HepG2 (cell line): Measurements from ENCODE around the gene RNF135. TPM values are rescaled to one million over a fixed set of nuclear protein-coding genes. Genes with fewer than 3 reads are reported as not detected.

ENCODE experiments used
- EEA1 ChIP-seq: sonication (generic); formaldehyde crosslinking; IDR thresholded peaks from 2 replicates; pipeline ENCODE4 v1.5.1; 2020; ENCODE audit warnings: mild to moderate bottlenecking, missing genetic modification reagents, borderline replicate concordance
- GFI1 ChIP-seq: sonication (generic); formaldehyde crosslinking; IDR thresholded peaks from 2 replicates; pipeline ENCODE4 v1.5.0; 2020; ENCODE audit warnings: missing genetic modification reagents, mild to moderate bottlenecking, borderline replicate concordance
- KIAA2018 ChIP-seq: sonication (generic); formaldehyde crosslinking; IDR thresholded peaks from 2 replicates; pipeline ENCODE4 v1.5.0; 2020; ENCODE audit warnings: mild to moderate bottlenecking, missing genetic modification reagents, borderline replicate concordance
- NFYB ChIP-seq: sonication (generic); formaldehyde crosslinking; IDR thresholded peaks from 2 replicates; pipeline ENCODE4 v1.4.0; 2020; ENCODE audit warnings: missing genetic modification reagents
- THAP7 ChIP-seq: sonication (generic); formaldehyde crosslinking; IDR thresholded peaks from 2 replicates; pipeline ENCODE4 v1.8.1; 2023; ENCODE audit warnings: mild to moderate bottlenecking, missing genetic modification reagents
- ZMYM3 ChIP-seq: sonication (generic); formaldehyde crosslinking; IDR thresholded peaks from 2 replicates; pipeline ENCODE4 v1.5.1; 2020; ENCODE audit warnings: mild to moderate bottlenecking, missing genetic modification reagents
- ZNF207 ChIP-seq: fragments of 450-650 bp; IDR thresholded peaks from 2 replicates; pipeline ENCODE4 v1.6.1; 2016; ENCODE audit warnings: antibody characterized with exemption, borderline replicate concordance
- polyA plus RNA-seq, 8 experiments: library from polyadenylated mRNA; depleted of rRNA in 3 of 8; stranded (reverse) in 7 of 8; unstranded in 1 of 8; fragments of >200 nt; fragmentation: Illumina TruSeq in 4 of 8; extraction: Trizol in 4 of 8; gene quantifications; 2 replicates each; pipeline versions ENCODE4 v1.2.1 to v1.2.3, GENCODE V29; 2011 to 2016; ENCODE audit warnings: low read depth in 4 of 8, missing spikeins in 1 of 8, mixed read lengths in 1 of 8; ENCODE audit not compliant: insufficient read depth in 1 of 8
- total RNA-seq, 5 experiments: library from RNA; depleted of rRNA; stranded (reverse); fragments of >200 nt; fragmentation: Illumina TruSeq; extraction: Trizol; gene quantifications; 2 replicates each; pipeline ENCODE4 v1.2.3, GENCODE V29; 2016; ENCODE audit warnings: low read depth in 1 of 5
- TF ChIP-seq, protein P1 (sequence below): sonication (generic); formaldehyde crosslinking; IDR thresholded peaks from 2 replicates; pipeline ENCODE4 v1.4.0; 2020; ENCODE audit warnings: mild to moderate bottlenecking, low read depth, missing genetic modification reagents
- TF ChIP-seq, protein P2 (sequence below): sonication (generic); formaldehyde crosslinking; IDR thresholded peaks from 2 replicates; pipeline ENCODE4 v1.4.0; 2020; ENCODE audit warnings: missing genetic modification reagents
- TF ChIP-seq, protein P3 (sequence below): sonication (generic); formaldehyde crosslinking; conservative IDR thresholded peaks from 2 replicates; pipeline ENCODE4 v1.4.0; 2020; ENCODE audit warnings: missing genetic modification reagents
- TF ChIP-seq, protein P4 (sequence below): sonication (generic); formaldehyde crosslinking; IDR thresholded peaks from 2 replicates; pipeline ENCODE4 v1.4.0; 2020; ENCODE audit warnings: missing genetic modification reagents

Gene RNF135
- total and polyA plus RNA-seq, 2 of the 13 experiments (the other 11 are each of a cell fraction or from before 2014, with no cell fraction given) = not detected

GRCh38 chr17:30950669-30951399 lies 20.0 kb upstream of the RNF135 start (continued):
- TF ChIP-seq KIAA2018 (CRISPR knock-in tag) (no peak), ZNF207 (no peak), NFYB (CRISPR knock-in tag) (no peak), ZMYM3 (CRISPR knock-in tag) (no peak), GFI1 (CRISPR knock-in tag) (peak; percentile 43; the same call in 1 of the 2 replicates), EEA1 (no peak), THAP7 (CRISPR knock-in tag) (no peak)
- TF ChIP-seq, protein P1, sequence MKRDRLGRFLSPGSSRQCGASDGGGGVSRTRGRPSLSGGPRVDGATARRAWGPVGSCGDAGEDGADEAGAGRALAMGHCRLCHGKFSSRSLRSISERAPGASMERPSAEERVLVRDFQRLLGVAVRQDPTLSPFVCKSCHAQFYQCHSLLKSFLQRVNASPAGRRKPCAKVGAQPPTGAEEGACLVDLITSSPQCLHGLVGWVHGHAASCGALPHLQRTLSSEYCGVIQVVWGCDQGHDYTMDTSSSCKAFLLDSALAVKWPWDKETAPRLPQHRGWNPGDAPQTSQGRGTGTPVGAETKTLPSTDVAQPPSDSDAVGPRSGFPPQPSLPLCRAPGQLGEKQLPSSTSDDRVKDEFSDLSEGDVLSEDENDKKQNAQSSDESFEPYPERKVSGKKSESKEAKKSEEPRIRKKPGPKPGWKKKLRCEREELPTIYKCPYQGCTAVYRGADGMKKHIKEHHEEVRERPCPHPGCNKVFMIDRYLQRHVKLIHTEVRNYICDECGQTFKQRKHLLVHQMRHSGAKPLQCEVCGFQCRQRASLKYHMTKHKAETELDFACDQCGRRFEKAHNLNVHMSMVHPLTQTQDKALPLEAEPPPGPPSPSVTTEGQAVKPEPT (CRISPR knock-in tag) = no peak
- TF ChIP-seq, protein P2, sequence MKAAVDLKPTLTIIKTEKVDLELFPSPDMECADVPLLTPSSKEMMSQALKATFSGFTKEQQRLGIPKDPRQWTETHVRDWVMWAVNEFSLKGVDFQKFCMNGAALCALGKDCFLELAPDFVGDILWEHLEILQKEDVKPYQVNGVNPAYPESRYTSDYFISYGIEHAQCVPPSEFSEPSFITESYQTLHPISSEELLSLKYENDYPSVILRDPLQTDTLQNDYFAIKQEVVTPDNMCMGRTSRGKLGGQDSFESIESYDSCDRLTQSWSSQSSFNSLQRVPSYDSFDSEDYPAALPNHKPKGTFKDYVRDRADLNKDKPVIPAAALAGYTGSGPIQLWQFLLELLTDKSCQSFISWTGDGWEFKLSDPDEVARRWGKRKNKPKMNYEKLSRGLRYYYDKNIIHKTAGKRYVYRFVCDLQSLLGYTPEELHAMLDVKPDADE (CRISPR knock-in tag) = no peak
- TF ChIP-seq, protein P3, sequence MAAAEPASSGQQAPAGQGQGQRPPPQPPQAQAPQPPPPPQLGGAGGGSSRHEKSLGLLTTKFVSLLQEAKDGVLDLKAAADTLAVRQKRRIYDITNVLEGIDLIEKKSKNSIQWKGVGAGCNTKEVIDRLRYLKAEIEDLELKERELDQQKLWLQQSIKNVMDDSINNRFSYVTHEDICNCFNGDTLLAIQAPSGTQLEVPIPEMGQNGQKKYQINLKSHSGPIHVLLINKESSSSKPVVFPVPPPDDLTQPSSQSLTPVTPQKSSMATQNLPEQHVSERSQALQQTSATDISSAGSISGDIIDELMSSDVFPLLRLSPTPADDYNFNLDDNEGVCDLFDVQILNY (CRISPR knock-in tag) = no peak
- TF ChIP-seq, protein P4, sequence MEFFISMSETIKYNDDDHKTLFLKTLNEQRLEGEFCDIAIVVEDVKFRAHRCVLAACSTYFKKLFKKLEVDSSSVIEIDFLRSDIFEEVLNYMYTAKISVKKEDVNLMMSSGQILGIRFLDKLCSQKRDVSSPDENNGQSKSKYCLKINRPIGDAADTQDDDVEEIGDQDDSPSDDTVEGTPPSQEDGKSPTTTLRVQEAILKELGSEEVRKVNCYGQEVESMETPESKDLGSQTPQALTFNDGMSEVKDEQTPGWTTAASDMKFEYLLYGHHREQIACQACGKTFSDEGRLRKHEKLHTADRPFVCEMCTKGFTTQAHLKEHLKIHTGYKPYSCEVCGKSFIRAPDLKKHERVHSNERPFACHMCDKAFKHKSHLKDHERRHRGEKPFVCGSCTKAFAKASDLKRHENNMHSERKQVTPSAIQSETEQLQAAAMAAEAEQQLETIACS (CRISPR knock-in tag) = no peak
